K562 (cell line): ENCODE data around the gene NDUFA3. TPM values are rescaled to one million over a fixed set of nuclear protein-coding genes. Genes with fewer than 3 reads are reported as not detected.
A peak's percentile ranks its signal among the peaks of the same experiment; 100 is the strongest.

Experiments used
- ASH1L ChIP-seq: fragments of 450-650 bp; IDR thresholded peaks from 2 replicates; pipeline ENCODE4 v1.6.1; 2018; ENCODE audit warnings: borderline replicate concordance, mild to moderate bottlenecking, low read depth; ENCODE audit not compliant: partially characterized antibody
- ATF1 ChIP-seq, 2 experiments: fragments of 450-650 bp in 1 of 2; IDR thresholded peaks; 2 replicates each; pipeline ENCODE4 v1.6.1; 2016; ENCODE audit warnings: missing compliant biosample characterization in 1 of 2, missing genetic modification characterization in 1 of 2
- BMI1 ChIP-seq: fragments of 150-350 bp; IDR thresholded peaks from 2 replicates; pipeline ENCODE4 v1.6.1; 2014; ENCODE audit warnings: low read length
- CREB1 ChIP-seq, 2 experiments: sonication (generic) in 1 of 2; formaldehyde crosslinking in 1 of 2; IDR thresholded peaks; 2 replicates each; pipeline versions ENCODE4 v1.6.1 to v1.8.0; 2012 to 2022; ENCODE audit warnings: inconsistent platforms in 1 of 2, mild to moderate bottlenecking in 1 of 2, missing genetic modification reagents in 1 of 2, moderate library complexity in 1 of 2
- E2F1 ChIP-seq: sonication (generic); formaldehyde crosslinking; IDR thresholded peaks from 2 replicates; pipeline ENCODE4 v1.8.1; 2023; ENCODE audit warnings: mild to moderate bottlenecking, missing genetic modification reagents, moderate library complexity
- ELK1 ChIP-seq: sonication (generic); formaldehyde crosslinking; IDR thresholded peaks from 2 replicates; pipeline ENCODE4 v1.8.1; 2022; ENCODE audit warnings: missing genetic modification reagents
- FOS ChIP-seq: IDR thresholded peaks from 3 replicates; pipeline ENCODE4 v1.6.1; 2011; ENCODE audit not compliant: insufficient read length; ENCODE audit errors: extremely low read depth
- HDAC1 ChIP-seq, 2 experiments: fragments of 450-650 bp; IDR thresholded peaks; 2 replicates each; pipeline ENCODE4 v1.6.1; 2016 to 2017; ENCODE audit warnings: inconsistent platforms in 1 of 2, mild to moderate bottlenecking in 1 of 2, moderate library complexity in 1 of 2
- KDM5B ChIP-seq: fragments of 200-600 bp; sonication (generic); IDR thresholded peaks from 2 replicates; pipeline ENCODE4 v1.6.1; 2012; ENCODE audit warnings: low read depth, mild to moderate bottlenecking, moderate library complexity, low read length, control low read depth, inconsistent platforms; ENCODE audit not compliant: insufficient replicate concordance
- MCM7 ChIP-seq, 2 experiments: fragments of 450-650 bp; IDR thresholded peaks; 2 replicates each; pipeline ENCODE4 v1.6.1; 2016 to 2018
- MTA3 ChIP-seq: fragments of 450-650 bp; formaldehyde crosslinking; IDR thresholded peaks from 2 replicates; pipeline ENCODE4 v1.6.1; 2017; ENCODE audit warnings: mild to moderate bottlenecking, borderline replicate concordance
- MXI1 ChIP-seq: IDR thresholded peaks from 2 replicates; pipeline ENCODE4 v1.6.1; 2011; ENCODE audit warnings: low read depth, mild to moderate bottlenecking, improper control_type of control experiment, low read length
- POLR2A ChIP-seq: fragments of 450-650 bp; conservative IDR thresholded peaks from 2 replicates; pipeline ENCODE4 v1.6.1; 2016
- XRCC5 ChIP-seq: fragments of 200-400 bp; formaldehyde crosslinking; IDR thresholded peaks from 2 replicates; pipeline ENCODE4 v1.6.1; 2017; ENCODE audit warnings: low read depth, mild to moderate bottlenecking, low read length
- polyA plus RNA-seq, 8 experiments: library from polyadenylated mRNA; depleted of rRNA in 4 of 8; stranded (reverse) in 5 of 8; unstranded in 3 of 8; fragments of >200 nt; fragmentation: Nextera tagmentation in 2 of 8; fragmentation: Illumina TruSeq in 1 of 8; extraction: Ambion mirVana in 2 of 8; extraction: Trizol in 1 of 8; gene quantifications; 2 replicates each; pipeline versions ENCODE4 v1.2.1 to v1.2.3, GENCODE V29; 2011 to 2014; ENCODE audit warnings: inconsistent platforms in 1 of 8, missing spikeins in 1 of 8
- total RNA-seq, 7 experiments: library from RNA; depleted of rRNA in 6 of 7; stranded (reverse); fragments of >200 nt in 6 of 7; fragmentation: Illumina TruSeq in 2 of 7; extraction: Trizol in 2 of 7; gene quantifications; 2 replicates each; pipeline versions ENCODE4 v1.2.1 to v1.2.3, GENCODE V29; 2011 to 2021; ENCODE audit warnings: low replicate concordance in 1 of 7
- TF ChIP-seq, protein P1 (sequence below): fragments of 450-650 bp; IDR thresholded peaks from 2 replicates; pipeline ENCODE4 v1.6.1; 2017; ENCODE audit warnings: antibody characterized with exemption
- TF ChIP-seq, protein P2 (sequence below): IDR thresholded peaks from 2 replicates; pipeline ENCODE4 v1.6.1; 2012; ENCODE audit warnings: low read depth, low read length, improper control_type of control experiment, borderline replicate concordance
- TF ChIP-seq, protein P3 (sequence below), 2 experiments: IDR thresholded peaks; 2 replicates each; pipeline ENCODE4 v1.6.1; 2012; ENCODE audit warnings: improper control_type of control experiment in 2 of 2, low read depth in 2 of 2, low read length in 2 of 2, borderline replicate concordance in 1 of 2

NDUFA3 gene
- total and polyA plus RNA-seq, 9 of the 15 experiments (the other 6 are each of a cell fraction or from before 2014, with no cell fraction given) = 39.2 to 279 (median 138) TPM

DNA sequence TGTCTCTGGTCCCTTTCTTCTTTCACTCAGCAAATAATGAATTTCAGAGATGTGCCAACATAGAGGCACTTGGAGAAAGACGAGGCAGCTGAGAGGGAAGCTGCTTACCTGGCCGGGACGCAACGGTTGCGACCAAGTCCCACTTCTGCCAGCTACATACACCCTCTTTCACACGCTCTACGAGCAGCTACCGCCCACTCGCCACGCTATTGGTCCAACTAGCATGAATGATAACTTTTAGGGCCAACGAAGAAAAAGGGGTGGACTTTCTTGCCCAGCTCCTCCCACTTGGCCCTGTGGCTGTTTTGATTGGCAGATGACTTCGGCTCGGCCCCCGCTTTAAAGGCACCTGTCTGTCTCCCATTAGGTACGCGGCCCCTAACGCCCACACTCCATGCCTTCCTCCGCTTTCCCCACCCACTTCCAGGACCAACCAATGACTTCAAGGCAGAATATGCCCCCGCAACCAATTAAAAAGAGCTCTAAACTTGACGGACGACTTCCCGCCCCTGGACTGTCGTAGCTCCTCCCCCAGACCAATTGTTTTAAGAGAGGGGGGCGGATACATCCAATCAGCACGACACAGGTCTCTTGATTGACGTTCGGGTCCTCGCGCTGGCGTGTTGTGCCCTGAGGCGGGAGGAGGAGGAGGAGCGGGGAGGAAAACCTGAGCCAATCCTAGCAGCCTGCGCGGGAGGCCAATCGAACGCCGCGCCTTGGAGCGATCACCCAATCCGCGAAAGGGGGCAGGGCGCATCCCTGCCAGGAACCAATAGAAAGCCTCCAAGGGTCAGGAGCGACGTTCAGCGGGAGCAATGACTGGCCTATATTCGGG is 34.4 kb downstream of the NDUFA3 start (continued):
- TF ChIP-seq, protein P1, sequence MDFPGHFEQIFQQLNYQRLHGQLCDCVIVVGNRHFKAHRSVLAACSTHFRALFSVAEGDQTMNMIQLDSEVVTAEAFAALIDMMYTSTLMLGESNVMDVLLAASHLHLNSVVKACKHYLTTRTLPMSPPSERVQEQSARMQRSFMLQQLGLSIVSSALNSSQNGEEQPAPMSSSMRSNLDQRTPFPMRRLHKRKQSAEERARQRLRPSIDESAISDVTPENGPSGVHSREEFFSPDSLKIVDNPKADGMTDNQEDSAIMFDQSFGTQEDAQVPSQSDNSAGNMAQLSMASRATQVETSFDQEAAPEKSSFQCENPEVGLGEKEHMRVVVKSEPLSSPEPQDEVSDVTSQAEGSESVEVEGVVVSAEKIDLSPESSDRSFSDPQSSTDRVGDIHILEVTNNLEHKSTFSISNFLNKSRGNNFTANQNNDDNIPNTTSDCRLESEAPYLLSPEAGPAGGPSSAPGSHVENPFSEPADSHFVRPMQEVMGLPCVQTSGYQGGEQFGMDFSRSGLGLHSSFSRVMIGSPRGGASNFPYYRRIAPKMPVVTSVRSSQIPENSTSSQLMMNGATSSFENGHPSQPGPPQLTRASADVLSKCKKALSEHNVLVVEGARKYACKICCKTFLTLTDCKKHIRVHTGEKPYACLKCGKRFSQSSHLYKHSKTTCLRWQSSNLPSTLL = peak; percentile 95
- TF ChIP-seq FOS (peak; percentile 99), ELK1 (no peak), MTA3 (peak; percentile 75; the same call in 1 of the 2 replicates), XRCC5 (0 out of 2 replicates have a peak, but pooled peaks have one; percentile 24), BMI1 (no peak), KDM5B (peak; percentile 79), MXI1 (0 out of 2 replicates have a peak, but pooled peaks have one; percentile 12), E2F1 (CRISPR knock-in tag) (peak; percentile 72; the same call in 1 of the 2 replicates), HDAC1 (IDR thresholded peaks at IDR 0.05) (0 out of 4 replicates have a peak, but pooled peaks of 1 of the 2 experiments have one; percentile 62), ASH1L (peak; percentile 99), MCM7 (IDR thresholded peaks at IDR 0.05) (no peak), POLR2A (peak; percentile 66), CREB1 (IDR thresholded peaks at IDR 0.05) (0 out of 2 replicates have a peak, but pooled peaks have one; percentile 45), CREB1 (CRISPR knock-in tag; IDR thresholded peaks at IDR 0.05) (peak; percentile 40; the same call in 1 of the 2 replicates), ATF1 (CRISPR knock-in tag; IDR thresholded peaks at IDR 0.05) (no peak), ATF1 (tag; IDR thresholded peaks at IDR 0.05) (peak; percentile 88)
- TF ChIP-seq, protein P2, sequence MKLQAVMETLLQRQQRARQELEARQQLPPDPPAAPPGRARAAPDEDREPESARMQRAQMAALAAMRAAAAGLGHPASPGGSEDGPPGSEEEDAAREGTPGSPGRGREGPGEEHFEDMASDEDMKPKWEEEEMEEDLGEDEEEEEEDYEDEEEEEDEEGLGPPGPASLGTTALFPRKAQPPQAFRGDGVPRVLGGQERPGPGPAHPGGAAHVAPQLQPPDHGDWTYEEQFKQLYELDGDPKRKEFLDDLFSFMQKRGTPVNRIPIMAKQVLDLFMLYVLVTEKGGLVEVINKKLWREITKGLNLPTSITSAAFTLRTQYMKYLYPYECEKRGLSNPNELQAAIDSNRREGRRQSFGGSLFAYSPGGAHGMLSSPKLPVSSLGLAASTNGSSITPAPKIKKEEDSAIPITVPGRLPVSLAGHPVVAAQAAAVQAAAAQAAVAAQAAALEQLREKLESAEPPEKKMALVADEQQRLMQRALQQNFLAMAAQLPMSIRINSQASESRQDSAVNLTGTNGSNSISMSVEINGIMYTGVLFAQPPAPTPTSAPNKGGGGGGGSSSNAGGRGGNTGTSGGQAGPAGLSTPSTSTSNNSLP = 0 out of 2 replicates have a peak, but pooled peaks have one; percentile 27
- TF ChIP-seq, protein P3, sequence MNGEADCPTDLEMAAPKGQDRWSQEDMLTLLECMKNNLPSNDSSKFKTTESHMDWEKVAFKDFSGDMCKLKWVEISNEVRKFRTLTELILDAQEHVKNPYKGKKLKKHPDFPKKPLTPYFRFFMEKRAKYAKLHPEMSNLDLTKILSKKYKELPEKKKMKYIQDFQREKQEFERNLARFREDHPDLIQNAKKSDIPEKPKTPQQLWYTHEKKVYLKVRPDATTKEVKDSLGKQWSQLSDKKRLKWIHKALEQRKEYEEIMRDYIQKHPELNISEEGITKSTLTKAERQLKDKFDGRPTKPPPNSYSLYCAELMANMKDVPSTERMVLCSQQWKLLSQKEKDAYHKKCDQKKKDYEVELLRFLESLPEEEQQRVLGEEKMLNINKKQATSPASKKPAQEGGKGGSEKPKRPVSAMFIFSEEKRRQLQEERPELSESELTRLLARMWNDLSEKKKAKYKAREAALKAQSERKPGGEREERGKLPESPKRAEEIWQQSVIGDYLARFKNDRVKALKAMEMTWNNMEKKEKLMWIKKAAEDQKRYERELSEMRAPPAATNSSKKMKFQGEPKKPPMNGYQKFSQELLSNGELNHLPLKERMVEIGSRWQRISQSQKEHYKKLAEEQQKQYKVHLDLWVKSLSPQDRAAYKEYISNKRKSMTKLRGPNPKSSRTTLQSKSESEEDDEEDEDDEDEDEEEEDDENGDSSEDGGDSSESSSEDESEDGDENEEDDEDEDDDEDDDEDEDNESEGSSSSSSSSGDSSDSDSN (IDR thresholded peaks at IDR 0.05; ENCODE audit: borderline replicate concordance in 1 of 2, low read depth in 2 of 2, low read length in 2 of 2) = 0 out of 4 replicates have a peak, but pooled peaks of 1 of the 2 experiments have one; percentile 17
